HG03025 (cell line): Measurements from ENCODE around the gene HOPX.
"Not testable (repeated sequence)": the region's sequence is repeated elsewhere in the genome, so short reads cannot be mapped to it uniquely, and the experiment has no call there.

ENCODE experiments used
- ATAC-seq: cut with Tn5 transposase; IDR thresholded peaks from one replicate; pipeline ENCODE4 v1.9.1; 2021; ENCODE audit warnings: mild to moderate bottlenecking, moderate library complexity; ENCODE audit not compliant: unreplicated experiment, low FRiP score

Gene HOPX

GRCh38 chr4:56689201-56689969 is 8.3 kb upstream of the HOPX start:
- ATAC-seq: no peak

- ATAC-seq: no peak
Measured at GRCh38 chr4:56688094-56688647, 7.1 kb upstream of the HOPX start.

GRCh38 chr4:56686537-56687231 is 5.6 kb upstream of the HOPX start:
- ATAC-seq: no peak

- no peak for ATAC-seq
Measured at GRCh38 chr4:56684320-56685050, 3.4 kb upstream of the HOPX start.

- ATAC-seq: no peak
Measured at GRCh38 chr4:56683455-56683854, 2.4 kb upstream of the HOPX start.

- no peak for ATAC-seq
Measured at GRCh38 chr4:56681853-56682525, 893 bp upstream of the HOPX start.

- ATAC-seq: no peak
Measured at GRCh38 chr4:56680266-56680665, 830 bp downstream of the HOPX start.

- no peak for ATAC-seq
Measured at GRCh38 chr4:56677711-56678110, 3.4 kb downstream of the HOPX start.

GRCh38 chr4:56674984-56675383 is 6.1 kb downstream of the HOPX start:
- no peak for ATAC-seq

GRCh38 chr4:56671860-56672259 is 9.2 kb downstream of the HOPX start:
- ATAC-seq: no peak

GRCh38 chr4:56671373-56671772 is 9.7 kb downstream of the HOPX start:
- ATAC-seq: no peak

- no peak for ATAC-seq
Measured at GRCh38 chr4:56668267-56668666, 12.8 kb downstream of the HOPX start.

- ATAC-seq: not testable (repeated sequence)
Measured at GRCh38 chr4:56667396-56667795, 13.7 kb downstream of the HOPX start.

GRCh38 chr4:56666279-56666678 is 14.8 kb downstream of the HOPX start:
- ATAC-seq: no peak

- no peak for ATAC-seq
Measured at GRCh38 chr4:56665781-56666180, 15.3 kb downstream of the HOPX start.

- ATAC-seq: no peak
Measured at GRCh38 chr4:56662782-56663468, 18.2 kb downstream of the HOPX start.

- ATAC-seq: no peak
Measured at GRCh38 chr4:56659946-56660345, 21.1 kb downstream of the HOPX start.

GRCh38 chr4:56658528-56658927 is 22.6 kb downstream of the HOPX start:
- ATAC-seq: no peak

GRCh38 chr4:56657818-56658217 is 23.3 kb downstream of the HOPX start:
- no peak for ATAC-seq

GRCh38 chr4:56657128-56657527 is 24.0 kb downstream of the HOPX start:
- ATAC-seq: no peak
